Fibroblast of villous mesenchyme (primary cell): ENCODE data around the gene DLGAP3. TPM values are rescaled to one million over a fixed set of nuclear protein-coding genes. Genes with fewer than 3 reads are reported as not detected.

Source experiments
- DNase-seq: peaks from one replicate; pipeline ENCODE4 v3.0.0-alpha.2; 2010; ENCODE audit warnings: low read depth
- H3K4me3 ChIP-seq: 2 replicates; pipeline ENCODE4 v1.5.1; 2011; ENCODE audit warnings: low read depth, mild to moderate bottlenecking, low read length
- total RNA-seq: library from RNA; depleted of rRNA; stranded (reverse); fragments of >200 nt; gene quantifications from 2 replicates; pipeline ENCODE4 v1.2.3, GENCODE V29; 2012
- TF ChIP-seq, protein P1 (sequence below): IDR thresholded peaks from 2 replicates; pipeline ENCODE4 v1.5.1; 2012; ENCODE audit warnings: low read depth, mild to moderate bottlenecking, low read length; ENCODE audit not compliant: insufficient read depth

Gene DLGAP3
- total RNA-seq, 1 donor, result under 0.01 TPM

DNA sequence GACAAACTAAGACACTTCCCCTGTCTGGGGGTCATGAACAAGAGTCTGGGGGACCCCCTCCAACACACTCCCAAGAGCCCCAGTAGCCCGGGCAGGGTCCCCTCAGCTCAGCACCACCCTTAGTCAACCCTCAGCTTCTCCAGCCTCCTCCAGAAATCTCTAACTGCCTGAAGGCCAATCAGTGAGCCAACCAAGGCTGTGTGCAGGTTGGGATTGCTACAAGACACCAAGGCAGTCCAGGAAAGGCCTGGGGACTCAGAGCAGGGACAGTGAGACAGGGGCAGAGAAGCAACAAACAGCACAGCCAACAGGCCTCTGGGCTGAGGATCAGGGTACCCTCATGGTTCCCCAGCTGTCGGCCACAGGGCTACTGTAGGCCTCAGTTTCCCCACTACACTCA is 83.2 kb downstream of the DLGAP3 start:
- H3K4me3 ChIP-seq, result no peak overlapping the region
- TF ChIP-seq, protein P1, sequence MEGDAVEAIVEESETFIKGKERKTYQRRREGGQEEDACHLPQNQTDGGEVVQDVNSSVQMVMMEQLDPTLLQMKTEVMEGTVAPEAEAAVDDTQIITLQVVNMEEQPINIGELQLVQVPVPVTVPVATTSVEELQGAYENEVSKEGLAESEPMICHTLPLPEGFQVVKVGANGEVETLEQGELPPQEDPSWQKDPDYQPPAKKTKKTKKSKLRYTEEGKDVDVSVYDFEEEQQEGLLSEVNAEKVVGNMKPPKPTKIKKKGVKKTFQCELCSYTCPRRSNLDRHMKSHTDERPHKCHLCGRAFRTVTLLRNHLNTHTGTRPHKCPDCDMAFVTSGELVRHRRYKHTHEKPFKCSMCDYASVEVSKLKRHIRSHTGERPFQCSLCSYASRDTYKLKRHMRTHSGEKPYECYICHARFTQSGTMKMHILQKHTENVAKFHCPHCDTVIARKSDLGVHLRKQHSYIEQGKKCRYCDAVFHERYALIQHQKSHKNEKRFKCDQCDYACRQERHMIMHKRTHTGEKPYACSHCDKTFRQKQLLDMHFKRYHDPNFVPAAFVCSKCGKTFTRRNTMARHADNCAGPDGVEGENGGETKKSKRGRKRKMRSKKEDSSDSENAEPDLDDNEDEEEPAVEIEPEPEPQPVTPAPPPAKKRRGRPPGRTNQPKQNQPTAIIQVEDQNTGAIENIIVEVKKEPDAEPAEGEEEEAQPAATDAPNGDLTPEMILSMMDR, result no peak
- DNase-seq, result no peak

DNA sequence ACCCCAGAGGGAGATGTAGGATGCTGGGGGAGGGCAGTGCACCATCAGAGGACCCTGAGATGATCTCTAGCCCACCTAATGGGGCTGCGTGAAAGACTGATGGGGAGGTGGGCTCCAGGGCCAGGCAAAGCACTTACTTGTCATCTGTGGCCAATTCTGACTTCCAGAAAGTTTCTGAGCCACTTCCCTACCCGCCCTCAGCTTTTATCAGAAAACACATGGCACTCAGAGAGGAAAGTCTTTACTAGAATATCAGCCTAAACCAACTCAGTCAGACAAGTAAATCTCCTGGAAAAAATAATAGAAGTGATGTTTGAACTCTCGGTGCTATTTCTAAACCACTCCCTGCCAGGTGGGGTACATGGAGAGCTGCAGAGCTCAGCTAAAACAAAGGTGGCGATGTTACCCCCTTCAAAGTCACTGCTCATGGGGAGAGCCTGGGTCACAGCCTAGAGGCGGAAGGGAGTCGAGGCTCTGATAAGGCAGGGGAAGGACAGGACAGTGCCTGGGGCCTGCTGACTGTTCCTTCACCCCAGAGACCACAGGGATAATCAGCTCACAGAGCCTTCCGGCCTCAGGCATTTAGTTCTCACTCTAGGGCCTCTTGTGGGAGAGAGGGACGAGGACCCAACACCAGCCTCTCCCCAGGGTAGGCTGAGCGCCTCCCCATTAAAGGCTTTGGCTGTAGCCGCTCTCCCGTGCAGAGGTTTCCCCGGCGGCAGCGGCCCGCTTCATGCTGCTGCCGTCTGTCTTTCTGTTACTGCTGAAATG is 84.1 kb downstream of the DLGAP3 start:
- H3K4me3 ChIP-seq, result no peak overlapping the region
- TF ChIP-seq, protein P1, result no peak
- DNase-seq, result no peak

DNA sequence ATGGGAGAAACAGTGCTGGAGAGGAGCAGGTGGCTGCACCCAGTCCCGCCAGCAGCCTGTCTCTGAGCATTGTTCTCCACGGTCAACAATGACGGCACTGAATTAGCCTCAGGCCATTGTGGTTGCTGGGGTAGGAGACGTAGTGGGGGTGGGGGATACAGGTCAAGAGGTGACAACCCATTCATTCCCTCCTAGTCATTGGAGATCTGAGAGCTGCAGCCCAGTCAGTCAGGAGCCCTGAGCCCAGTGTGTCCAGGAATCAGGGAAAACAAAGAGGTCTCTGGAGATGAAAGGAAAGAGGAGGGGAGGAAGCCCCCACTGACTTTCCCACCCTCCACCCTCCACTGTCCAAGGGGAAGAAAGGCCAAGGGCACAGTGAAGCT is 85.2 kb downstream of the DLGAP3 start:
- TF ChIP-seq, protein P1, result no peak
- no peak for DNase-seq
- H3K4me3 ChIP-seq, result no peak overlapping the region

DNA sequence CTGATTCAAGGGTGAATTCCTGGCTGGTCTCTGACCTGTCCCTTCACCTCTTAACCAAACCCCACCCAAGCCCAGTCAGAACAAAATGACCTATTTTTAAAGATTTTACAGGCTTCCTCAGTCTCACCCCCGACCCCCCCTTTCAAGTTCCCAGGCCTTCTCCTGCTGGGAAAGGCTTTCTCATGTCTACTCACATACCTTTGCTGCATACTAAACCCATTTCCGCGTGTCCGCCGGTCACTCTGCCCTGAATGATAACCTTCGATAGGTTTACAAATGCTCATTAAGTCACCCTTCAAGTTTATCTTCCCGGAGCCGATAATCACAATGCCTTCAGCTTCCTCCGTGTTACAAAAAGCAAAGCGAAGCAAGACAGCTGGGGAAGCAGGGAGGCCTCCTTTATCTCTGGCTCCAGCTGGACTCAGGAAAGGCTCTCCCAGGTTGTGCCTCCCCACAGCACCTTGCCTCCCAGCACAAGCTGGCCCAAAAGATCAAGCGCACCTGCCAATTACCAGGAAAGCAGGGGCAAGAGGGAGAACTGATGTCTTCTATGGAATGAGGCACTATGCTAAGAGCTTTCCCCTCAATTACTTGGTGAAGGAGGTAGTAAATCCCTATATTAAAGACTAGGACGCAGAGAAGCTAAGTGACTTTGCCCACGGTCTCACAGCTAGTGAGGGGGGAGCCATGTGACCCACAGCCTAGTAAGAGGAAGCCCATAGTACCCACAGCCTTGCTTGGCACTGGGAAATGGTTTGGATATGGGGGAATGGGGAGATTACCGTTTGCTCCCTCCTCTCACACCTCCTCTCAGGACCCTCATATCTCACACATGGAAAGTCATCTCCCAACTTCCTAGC is 85.8 kb downstream of the DLGAP3 start:
- TF ChIP-seq, protein P1, result no peak
- H3K4me3 ChIP-seq, result no peak overlapping the region
- DNase-seq, result no peak

DNA sequence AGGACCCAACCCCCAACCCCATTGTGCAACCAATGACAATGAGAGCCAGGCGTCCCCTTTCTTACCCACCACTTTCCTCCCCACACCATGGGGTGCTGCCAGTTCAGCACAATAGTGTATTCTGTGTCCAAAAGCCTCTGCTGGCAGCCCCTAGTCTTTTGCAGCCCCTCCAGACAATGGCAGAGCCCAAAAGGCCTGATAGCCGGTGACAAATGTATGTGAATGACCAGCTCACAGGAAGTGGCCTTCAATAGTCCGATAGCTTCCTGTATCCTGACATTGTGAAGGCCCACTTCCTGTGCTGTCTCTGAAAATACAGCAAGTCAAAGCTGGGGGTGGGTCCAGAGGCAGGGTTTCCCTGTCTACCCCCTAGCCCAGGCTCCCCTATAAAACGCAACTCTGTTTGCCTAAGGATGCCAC is 86.5 kb downstream of the DLGAP3 start:
- no peak for DNase-seq
- no peak overlapping the region for H3K4me3 ChIP-seq
- TF ChIP-seq, protein P1, result no peak

DNA sequence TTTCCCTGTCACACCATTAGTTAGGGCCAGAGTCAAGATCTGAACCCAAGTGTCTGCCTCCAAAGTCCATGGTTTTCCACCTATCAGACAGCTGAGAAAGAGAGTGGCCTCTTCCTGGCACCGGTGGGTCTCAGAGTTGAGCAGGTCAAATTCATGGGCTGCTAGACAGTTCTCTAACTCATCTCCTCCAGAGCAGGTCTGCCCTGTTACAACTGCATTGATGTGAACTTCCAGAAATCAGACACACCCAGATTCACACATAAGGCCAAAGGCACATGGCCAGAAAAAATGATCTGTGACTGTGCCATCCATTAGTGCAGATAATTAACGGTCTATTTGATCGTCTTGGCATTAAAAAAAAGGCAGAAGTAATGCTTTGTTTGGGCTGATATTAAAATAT is 87.4 kb downstream of the DLGAP3 start:
- H3K4me3 ChIP-seq, result no peak overlapping the region
- TF ChIP-seq, protein P1, result no peak
- DNase-seq, result no peak
